ENCODE data around the gene PCDH9.

GRCh38 chr13:66661336-66661735, 568.8 kb downstream of the PCDH9 start:
- TF ChIP-seq ZNF274 (IDR thresholded peaks at IDR 0.05; ENCODE audit: low read depth, low read length) (no peak), YY1 (IDR thresholded peaks at IDR 0.05; ENCODE audit: insufficient read depth, insufficient read length) (no peak)

Data from NT2/D1 (cell line).